Stimulated activated CD4-positive, alpha-beta T cell treated with anti-CD3 and anti-CD28 coated beads, Interleukin-1b, Interleukin-23, amount 100 ng/mL, for 48 hours (primary cell): ENCODE measurements around the gene AP2A2.
"Not testable (repeated sequence)": the region's sequence is repeated elsewhere in the genome, so short reads cannot be mapped to it uniquely, and the experiment has no call there.

Experiments used
- DNase-seq: peaks from one replicate; pipeline ENCODE4 v3.0.0-alpha.2; 2020

AP2A2 gene

DNA sequence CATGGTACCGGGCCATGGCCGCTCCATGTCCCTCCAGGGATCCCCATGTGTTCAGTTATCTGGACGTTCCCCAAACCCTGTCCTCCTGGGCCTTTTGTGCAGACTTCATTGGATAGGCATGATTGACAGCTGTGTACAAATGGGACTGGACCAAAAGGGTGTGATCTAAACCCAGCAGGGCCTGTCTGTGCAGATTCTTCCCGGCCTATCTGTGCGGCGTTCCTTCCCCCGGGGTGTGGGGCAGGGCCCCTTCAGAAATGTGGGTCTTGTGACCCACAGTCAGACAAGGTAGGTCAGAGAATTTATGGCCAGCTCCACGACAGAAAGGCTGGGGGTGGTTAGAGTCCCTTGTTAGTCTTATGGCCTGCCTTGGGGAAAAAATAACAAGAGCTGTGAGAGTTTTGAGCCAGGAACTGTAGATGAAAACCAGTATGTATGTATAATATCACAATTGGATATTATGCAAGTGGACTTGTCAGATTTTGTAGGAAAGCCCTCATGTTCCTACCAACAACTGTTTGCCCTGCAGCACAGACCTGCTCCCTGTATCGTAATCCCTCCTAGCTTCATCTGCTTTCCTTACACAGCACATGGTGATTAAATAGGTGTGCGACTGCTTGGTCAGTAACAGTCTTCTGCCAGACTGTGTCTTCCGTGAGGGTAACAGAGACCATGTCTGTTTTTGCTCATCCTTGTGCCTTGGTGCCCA, 31.7 kb downstream of the AP2A2 start:
- no peak for DNase-seq

DNA sequence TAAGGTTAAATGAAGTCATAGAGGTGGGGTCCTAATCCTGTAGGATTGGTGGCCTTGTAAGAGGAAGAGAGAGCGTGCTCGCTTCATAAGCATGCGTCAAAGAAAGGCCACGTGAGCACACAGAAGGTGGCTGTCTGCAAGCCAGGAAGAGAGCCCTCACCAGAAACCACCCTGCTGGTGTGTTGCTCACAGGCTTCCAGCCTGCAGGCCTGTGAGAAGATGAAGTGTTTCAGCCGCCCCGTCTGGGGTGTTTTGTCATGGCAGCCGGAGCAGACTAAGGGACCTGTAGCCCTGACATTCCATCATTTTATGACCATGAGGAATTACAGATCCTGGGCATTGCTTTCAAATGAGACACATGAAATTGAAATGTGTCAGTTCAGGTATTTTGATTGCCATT, 32.4 kb downstream of the AP2A2 start:
- DNase-seq = no peak

DNA sequence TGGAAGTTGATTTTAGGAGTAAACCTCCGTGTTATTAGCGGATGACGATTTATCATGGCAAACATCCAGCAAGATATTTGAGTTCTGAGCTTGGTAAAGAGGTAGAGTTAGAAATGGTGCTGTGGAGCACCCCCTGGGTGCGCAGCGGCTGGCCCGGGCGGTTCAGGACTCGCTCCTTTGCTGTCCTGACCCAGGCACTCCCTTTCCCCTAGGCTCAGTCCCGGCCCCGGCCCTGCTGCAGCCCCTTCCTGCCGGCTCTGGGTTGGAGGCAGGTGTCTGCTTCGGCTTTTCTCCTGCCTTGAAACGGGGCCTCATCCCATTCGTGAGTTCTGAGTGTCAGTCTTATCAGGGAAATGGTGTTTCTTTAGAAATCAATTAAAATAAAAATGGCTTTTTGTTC, 33.4 kb downstream of the AP2A2 start:
- no peak for DNase-seq

DNA sequence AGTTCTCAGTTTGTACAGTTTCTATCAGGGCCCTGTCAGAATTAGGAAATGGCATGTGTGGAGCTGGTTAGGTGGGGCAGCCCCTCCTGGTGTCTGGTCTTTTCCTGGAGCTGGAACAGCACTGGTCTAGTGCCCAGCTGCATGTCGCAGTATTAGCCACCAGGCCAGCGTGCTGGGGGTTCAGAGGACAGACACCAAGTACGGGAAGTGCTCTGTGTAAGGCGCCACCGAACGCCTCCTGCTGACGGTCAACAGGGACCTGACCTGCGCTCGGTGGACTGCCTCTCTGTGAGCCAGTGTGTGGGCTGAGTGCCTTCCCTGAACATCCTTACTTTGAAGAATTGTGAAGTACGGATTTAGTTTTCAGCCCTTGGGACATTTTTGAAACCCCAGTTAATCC, 33.9 kb downstream of the AP2A2 start:
- DNase-seq = no peak

DNA sequence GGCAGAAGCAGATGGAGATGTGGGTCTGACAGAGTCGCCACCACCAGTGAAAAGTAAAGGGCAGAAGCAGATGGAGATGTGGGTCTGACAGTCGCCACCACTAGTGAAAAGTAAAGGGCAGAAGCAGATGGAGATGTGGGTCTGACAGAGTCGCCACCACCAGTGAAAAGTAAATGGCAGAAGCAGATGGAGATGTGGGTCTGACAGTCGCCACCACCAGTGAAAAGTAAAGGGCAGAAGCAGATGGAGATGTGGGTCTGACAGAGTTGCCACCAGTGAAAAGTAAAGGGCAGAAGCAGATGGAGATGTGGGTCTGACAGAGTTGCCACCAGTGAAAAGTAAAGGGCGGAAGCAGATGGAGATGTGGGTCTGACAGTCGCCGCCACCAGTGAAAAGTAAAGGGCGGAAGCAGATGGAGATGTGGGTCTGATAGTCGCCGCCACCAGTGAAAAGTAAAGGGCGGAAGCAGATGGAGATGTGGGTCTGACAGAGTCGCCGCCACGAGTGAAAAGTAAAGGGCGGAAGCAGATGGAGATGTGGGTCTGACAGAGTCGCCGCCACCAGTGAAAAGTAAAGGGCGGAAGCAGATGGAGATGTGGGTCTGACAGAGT, 35.7 kb downstream of the AP2A2 start:
- DNase-seq = not testable (repeated sequence)

DNA sequence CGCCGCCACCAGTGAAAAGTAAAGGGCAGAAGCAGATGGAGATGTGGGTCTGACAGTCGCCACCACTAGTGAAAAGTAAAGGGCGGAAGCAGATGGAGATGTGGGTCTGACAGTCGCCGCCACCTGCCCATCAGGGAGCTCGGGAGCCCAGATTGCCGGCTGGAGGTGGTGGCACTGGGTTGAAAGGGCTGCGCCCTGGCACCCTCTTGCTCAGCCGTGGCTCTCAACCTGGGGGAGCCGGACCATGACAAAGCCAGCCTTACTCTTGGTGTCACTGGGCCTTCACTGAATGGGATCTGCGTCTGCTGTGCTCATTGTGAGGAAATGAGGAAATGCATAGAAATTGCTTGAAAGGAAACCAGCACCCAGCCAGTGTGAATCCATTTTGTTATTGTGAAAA, 36.3 kb downstream of the AP2A2 start:
- no peak for DNase-seq

DNA sequence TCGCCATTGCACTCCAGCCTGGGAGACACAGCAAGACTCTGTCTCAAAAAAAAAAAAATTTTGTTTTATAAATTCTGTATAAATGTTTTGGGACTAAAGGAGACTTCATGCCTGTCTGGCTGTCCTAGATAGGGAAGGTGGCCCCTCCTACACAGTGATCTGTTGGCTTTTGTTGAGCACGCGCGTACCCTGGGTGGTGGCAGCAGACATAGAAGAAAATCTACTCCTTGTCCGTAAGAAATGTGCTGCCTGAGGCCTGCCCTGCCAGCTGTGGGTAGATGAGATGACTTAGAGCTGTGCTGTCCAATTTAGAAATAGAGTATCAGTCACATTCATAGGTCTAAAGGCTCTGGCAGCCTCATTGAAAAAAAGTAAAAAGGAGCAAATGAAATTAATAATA, 37.0 kb downstream of the AP2A2 start:
- DNase-seq = no peak

DNA sequence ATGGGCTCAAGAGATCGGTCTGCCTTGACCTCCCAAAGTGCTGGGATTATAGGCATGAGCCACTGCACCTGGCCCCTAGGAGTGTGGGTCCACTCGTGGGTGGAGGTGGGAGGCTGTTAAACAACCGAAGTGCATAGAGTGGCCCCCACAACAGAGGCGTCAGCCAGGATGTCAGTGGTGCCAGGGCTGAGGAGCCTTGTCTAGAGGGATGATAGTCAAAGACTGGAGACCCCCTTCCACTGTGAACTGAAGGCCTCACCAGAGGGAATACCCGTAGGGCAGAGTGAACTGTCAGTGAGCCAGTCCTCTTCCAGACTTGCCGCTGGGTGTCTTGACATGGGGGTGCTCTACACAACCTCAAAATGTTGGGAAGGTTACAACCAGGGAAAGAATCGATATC, 38.2 kb downstream of the AP2A2 start:
- no peak for DNase-seq

DNA sequence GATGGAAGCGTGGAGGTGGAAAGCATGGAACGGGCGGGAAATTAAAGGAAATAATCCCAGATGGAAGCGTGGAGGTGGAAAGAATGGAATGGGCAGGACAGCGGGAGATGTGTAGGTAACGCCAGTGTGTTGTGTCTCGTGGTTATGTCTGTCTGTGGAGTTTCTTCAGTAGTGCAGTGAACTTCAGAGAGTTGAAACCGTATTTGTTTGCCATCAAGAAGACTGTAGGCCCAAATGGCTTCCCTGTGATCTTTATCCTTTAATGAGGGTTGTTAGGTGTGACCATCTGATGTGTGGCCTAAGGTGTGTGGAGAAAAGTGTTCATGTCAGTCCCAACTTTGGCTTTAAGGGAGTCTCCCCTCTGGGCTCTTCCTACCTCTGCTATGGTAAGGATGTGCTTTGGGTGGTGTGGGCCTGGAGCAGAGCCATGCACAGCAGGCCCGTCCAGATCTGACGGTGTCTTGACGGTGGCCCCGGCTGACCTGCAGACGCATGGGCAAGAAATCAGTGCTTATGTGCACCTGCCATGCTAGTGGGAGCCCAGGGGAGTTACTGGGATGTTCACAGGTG, 39.6 kb downstream of the AP2A2 start:
- DNase-seq = no peak

DNA sequence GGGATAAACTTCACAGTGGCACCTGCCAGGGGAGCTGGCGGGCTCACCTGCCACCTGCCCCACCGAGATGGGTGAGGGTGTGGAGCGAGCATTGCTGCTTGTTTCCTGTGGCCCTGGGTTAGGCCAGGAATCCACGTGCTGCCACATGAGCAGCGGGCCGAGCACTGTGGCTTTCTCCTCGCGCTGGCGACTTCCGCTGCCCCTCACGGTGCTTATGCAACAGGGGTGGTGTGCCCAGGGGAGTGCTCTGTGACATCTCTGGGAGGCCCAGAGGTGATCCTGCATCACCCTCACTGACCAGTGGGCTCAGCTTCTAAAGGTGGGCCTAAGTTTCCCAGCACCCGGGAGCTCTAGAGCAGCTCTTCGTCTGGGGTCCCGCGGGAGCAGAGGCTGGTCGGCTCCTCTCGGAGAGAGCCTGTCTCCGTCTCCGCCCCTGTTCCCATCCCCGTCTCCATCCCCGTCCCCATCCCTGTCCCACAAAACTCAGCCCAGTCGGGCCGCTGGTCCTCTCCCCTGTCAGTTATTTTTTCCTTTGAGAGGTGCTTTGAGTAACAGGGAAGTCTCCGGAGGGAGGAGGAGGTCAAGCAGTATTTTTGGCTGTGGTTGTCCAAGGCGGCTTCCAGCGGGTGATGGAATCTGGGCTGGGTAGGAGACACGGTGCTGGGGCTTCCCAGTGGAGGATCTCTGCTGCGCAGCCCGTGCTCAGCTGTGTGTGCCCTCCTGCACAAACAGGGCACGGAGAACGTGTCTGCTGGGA, 42.5 kb downstream of the AP2A2 start:
- DNase-seq = no peak

DNA sequence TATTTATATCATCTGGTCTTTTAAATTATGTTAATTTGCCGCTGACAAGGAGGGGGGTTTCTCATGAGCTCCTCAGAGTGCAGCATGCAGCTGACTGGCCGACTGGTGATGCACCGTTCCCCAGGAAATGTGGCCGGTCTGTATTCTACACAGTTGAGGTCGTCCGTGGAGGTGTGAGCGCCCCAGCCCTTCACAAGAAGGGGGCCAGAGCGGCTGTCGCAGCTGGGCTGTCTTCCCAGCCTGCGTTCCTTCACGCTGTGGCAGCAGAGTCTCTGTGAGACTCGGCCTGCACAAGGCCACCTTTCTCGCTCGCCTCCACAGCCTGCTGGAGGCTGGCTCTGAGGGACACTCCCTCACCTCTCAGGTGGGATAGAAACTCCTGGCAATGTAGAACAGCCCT, 43.2 kb downstream of the AP2A2 start:
- no peak for DNase-seq

DNA sequence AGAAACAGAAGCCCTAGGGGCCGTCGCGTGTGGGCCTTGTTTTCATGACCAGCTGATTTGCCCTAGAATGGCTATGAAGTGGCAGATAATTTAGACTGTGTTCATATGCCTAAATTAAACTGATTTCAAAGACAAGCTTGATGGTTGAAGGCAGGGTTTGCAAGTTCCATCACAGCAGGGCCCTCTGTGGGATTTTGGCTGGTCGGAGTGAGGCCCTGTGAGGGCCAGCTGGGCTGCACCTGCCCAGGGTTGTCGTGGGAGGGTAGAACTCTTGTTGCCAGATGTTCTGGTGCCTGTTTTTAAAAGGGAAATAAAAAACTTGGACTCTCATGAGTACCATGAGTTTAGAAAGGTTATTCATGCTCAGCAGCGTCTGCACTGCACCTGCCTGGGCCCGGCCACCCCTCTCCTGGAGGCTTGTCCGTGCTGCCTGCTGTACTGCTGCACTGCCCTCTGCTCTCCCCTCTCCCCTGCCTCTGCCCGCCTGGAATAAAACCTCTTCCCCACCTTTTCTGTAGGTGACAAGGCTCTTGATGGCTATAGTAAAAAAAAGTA, 44.1 kb downstream of the AP2A2 start:
- no peak for DNase-seq

DNA sequence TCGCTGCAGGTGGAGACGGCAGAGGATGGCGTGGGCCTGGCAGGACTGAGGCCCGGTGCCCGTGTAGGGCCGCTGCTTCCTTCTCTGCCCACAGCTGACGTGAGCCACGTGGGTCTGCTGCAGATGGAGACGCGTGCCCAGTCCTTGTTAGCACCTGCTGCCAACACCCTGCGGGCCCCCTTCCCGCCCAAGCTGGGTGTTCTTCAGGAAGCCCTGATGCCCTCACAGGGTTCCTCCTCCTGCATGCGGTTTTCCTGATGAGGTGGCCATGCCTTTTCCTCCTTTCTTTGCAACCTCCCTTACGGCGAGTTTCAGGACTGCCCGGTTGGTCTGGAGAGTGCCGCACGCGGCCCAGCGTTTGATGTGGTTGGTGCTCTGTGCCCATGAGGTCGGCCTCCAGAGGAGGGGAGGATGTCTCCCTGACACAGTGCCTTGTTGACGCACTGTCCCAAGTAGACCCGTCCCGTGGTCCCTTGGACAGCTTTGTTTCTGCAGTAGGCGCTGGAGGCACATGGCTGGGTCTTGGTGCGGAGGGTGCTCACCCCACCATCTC, 44.7 kb downstream of the AP2A2 start:
- DNase-seq = no peak

DNA sequence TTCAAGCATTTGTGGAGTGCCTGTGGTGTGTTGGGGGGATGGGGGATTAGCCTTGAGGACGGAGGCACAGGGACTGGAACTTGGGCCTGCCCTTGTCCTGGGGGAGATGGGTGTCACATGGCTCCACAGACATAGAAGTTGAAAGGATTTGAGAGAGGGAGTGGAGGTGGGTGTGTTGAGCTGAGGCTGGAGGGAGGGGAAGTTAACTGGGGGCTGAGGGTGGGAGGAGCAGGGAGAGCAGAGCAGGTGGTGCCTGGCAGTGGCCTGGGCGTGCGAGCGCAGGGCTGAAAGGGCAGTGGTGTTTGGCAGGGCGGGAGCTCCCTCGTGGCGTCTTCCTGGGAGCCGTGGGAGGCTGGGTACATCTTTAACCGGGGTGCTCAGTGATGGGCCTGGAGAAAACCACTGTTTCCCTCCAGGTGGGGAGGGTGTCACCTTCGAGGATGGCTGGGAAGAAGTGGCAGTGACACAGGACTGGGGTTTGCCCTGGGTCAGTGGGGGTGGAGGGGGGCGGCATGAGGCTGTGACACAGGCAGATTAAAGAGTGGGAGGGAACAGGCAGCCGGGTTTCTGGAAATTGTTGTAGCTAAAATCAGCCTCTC, 45.5 kb downstream of the AP2A2 start:
- DNase-seq = no peak

DNA sequence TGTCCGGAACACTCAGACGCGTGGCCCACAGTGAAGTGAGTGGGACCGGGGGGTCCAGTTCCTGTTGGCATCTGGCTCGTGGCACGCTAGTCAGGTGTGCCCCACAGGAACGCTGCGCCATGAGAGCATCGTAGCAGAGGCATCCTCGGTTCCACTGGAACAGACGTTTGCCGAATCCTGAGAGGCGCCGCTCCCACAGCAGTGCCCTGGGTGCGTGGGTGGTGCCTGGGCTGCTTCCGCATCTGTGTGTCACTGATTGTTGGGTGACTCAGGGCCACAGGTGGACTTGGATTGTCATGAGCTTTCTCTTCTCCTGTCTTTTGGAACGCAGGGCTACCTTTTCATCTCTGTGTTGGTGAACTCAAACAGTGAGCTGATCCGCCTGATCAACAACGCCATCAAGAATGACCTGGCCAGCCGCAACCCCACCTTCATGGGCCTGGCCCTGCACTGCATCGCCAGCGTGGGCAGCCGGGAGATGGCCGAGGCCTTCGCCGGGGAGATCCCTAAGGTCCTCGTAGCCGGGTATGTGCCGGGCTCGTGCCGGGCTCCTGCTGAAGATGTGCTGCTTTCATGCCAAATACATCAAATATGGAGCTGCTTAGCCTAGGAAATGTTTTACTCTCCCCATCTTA, 46.2 kb downstream of the AP2A2 start:
- no peak for DNase-seq

DNA sequence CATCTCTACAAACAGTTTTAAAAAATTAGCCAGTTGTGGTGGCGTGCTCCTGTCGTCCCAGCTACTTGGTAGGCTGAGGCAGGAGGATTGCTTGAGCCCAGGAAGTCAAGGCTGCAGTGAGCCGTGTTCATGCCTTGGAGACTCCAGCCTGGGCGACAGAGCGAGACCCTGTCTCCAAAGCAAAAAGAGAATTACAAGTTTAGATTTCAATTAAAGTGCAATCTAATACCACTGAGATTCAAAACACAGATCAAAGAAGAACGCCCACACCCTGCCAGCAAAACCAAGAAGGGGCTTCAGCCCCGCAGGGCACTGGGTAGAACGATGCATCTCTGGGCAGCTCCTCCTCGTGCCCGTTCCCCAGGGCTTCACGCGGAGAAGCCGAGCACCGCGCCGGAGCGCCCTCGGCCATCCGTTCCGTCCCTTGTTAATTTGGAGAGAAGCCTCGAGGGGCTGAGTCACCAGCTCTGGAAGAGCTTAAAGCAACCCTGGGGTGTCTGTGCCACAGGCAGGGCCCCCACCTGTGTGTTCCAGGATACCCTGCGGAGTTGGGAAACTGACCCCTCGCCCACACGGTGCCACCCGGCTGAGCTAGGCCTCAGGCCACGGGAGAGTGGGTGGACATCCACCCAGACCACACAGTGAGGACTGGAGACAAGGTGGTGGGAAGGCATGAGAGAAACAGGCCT, 47.0 kb downstream of the AP2A2 start:
- DNase-seq = no peak

DNA sequence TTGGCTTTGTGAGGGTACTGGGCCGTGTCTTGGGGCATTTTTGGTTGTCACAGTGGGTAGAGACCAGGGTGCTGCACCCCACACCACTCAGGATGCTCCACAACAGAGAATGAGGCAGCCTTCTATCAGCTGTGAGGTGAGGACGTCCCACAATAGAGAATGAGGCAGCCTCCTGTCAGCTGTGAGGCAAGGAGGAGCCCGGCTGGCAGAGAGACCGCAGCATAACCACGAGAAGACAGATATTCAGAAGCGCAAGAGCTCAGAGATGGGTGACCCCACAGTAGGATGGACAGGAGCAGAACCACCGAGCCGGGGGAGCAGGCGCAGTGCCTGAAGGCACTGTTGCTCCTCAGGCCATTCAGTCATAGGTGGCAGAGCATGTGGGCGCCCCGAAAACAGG, 47.6 kb downstream of the AP2A2 start:
- DNase-seq = no peak

DNA sequence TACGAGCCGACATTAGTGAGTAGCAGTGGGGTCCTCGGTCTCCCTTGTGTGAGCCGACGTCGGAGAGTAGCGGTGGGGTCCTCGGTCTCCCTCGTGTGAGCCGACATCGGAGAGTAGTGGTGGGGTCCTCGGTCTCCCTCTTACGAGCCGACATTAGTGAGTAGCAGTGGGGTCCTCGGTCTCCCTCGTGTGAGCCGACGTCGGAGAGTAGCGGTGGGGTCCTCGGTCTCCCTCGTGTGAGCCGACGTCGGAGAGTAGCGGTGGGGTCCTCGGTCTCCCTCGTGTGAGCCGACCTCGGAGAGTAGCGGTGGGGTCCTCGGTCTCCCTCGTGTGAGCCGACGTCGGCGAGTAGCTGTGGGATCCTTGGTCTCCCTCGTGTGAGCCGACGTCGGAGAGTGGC, 49.7 kb downstream of the AP2A2 start:
- not testable (repeated sequence) for DNase-seq

DNA sequence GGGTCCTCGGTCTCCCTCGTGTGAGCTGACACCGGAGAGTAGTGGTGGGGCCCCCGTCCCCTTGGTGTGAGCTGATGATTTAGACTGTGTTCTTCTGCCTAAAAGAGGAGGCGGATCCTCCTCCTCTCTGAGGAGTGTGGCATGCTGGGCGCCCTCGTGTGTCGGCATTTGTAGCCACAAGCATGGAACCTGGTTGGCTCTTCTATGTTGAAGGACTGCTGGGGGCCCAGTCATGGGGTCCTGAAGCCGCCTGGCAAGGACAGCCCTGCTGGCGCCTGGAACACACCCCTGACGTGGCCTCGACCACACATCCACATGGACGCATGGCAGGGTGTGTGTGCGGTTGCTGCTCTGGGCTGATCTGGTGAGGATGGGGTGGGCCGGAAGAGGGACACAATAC, 50.2 kb downstream of the AP2A2 start:
- DNase-seq = no peak

DNA sequence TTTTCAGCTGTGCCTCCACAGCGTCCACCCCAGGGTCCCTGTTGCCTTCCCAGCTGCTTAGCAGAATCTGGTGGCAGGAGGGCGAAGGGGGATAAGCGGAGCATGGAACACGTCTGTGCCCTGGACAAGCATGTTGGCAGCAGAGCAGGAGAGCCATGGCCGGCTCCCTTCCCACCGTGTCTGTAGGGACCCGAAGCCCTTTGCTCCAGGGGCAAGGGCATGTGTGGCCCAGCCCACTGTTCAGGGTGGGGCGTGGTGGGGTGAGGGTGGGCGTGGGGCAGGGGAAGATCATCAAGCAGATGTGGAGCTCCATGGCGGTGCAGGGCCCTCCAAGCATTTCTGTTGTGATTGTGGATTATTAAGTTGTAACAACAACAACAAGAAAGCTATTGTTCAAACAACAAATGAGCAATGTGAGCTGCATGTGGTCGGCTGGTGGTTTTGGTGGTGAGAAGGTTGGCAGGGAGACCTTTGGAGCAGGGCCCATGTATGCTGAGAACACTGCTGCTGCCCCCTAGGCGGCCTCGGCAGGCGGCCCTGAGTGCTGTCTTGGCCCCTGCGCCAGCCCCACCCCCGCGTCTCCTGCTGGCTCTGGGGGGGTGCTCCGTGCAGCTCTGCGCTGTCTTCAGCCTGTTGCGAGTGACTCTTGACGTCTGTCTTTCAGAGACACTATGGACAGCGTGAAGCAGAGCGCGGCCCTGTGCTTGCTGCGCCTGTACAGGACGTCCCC, 50.9 kb downstream of the AP2A2 start:
- no peak for DNase-seq
